GM12874 (cell line): Measurements from ENCODE around the gene TIMM21.

ENCODE experiments used
- TF ChIP-seq, protein P1 (sequence below): IDR thresholded peaks from 2 replicates; pipeline ENCODE4 v1.5.1; 2011; ENCODE audit warnings: low read depth, mild to moderate bottlenecking, control low read depth, low read length, moderate library complexity; ENCODE audit not compliant: insufficient read depth

Gene TIMM21

DNA sequence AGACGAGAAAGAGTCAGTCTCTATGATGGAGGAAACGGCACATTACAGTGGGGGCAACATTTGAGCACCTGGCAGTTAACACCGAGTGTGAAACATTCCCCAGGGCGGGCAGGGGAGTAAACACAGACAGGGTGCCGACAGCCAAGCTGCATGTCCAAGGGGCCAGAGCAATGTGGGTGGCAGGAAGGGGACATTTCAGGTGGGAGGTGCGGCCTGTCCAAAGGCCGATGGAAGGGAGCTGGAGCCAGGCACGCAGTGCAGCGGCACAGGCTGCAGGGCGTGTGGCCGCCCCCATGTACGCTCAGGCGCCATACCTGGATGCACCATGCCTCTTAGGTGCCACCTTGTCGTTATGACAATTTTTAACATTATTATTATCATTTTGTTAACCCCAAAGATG is 43.3 kb downstream of the TIMM21 start:
- TF ChIP-seq, protein P1, sequence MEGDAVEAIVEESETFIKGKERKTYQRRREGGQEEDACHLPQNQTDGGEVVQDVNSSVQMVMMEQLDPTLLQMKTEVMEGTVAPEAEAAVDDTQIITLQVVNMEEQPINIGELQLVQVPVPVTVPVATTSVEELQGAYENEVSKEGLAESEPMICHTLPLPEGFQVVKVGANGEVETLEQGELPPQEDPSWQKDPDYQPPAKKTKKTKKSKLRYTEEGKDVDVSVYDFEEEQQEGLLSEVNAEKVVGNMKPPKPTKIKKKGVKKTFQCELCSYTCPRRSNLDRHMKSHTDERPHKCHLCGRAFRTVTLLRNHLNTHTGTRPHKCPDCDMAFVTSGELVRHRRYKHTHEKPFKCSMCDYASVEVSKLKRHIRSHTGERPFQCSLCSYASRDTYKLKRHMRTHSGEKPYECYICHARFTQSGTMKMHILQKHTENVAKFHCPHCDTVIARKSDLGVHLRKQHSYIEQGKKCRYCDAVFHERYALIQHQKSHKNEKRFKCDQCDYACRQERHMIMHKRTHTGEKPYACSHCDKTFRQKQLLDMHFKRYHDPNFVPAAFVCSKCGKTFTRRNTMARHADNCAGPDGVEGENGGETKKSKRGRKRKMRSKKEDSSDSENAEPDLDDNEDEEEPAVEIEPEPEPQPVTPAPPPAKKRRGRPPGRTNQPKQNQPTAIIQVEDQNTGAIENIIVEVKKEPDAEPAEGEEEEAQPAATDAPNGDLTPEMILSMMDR = no peak

DNA sequence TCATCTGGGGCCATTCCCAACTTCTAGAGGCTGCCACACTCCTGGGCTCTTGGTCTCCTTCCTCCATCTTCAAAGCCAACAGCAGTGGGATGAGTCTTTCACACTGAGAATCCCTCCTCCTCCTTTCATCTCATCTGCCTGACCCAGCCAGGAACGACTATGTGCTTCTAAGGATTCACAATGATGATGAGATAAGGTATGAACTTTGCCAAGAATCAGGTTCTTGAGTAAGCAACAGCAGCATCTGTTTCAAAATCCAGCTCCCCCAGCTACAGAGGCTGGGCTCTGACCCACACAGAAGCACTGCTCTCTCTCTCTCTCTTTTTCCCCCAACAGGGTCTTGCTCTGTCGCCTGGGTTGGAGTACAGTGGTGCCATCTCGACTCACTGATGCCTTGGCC is 46.4 kb downstream of the TIMM21 start:
- TF ChIP-seq, protein P1 = no peak

DNA sequence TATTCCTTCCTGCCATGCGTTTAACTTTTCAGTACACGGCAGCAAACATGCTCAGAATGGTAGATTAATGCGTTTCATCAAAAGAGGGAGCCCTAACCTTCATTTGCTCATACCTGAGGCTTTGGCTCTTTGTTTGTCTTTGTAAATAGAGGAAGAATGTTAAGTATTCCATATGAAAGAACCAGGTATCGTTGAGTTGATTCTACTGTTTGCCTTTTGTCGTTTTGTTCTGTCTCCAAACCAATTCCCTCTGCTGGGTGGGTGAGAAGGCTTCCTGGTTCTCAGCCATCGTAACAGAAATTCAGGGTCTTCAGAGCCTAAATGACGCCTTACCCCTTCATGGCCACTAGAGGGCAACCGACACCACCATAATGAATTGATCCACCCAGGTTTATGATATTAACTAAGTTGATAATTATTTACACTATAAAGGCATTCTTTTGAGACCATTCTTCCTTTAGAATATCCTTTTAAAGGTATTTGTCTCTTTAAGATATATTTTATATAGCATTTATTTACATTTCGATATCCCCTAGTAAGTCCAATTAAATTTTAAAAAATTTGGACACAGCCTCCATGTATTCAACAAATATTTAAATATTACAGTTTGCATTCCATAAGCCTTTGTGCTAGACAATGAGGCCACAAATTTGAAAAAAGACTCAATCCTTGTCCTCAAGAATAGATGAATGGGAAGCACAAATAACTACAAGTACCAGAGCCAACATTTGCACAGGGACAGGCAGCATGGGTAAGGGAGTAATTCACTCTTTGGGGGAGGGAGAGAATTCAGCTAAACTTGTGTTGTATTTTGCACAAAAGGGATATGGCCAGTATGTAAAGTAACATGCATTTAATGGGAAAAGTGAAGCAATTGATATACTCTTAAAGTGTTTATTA is 48.1 kb downstream of the TIMM21 start:
- TF ChIP-seq, protein P1 = peak; percentile 55; the same call in 1 of the 2 replicates

DNA sequence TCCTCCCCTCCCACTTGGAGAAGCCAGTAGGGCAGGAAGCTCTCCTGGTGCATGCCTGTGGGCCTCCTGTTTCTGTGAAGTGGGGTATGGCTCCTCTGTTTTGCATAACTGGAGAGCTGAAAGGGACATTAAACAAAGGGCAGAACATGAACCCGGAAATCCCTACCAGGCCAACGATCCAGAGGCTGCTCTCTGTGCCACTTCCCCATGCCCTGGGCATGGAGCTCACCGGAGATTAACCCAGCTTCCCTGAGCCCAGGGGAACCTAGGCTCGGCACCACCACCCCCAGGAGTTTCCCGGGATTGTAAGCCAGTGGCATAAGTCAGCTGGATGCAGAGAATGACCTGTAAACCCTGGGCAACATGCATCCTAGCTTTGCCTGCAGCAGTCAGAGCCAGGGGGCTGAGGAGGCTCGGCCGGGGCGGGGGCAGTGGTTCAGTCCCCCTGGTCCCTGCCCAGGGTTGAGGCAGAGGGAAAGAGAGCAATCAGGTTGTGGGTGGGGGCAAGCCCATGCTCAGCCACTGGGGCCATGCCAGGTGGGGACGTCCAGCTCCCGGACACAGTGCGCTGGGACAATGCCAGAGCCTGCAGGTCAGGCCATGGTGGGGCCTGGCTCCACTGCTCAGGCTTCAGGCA is 49.5 kb downstream of the TIMM21 start:
- TF ChIP-seq, protein P1 = no peak

DNA sequence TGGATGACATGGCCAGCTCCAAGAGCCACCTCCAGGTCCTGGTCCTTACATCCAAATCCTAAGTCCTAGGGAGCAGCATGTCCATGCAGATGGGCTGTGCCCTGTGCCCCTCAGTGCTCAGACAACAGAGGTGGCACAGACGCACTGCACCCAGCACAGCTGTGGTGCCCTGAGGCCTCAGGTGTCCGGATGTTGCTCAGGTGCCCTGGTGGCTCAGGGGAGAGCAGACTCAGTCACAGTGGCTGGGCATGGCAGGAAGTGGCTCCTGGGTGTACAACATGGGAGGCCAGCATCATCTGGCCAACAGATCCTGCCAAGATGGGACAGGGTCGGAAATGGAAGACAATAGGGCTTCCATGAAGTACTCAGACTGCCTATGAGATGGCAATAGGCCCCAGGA is 50.1 kb downstream of the TIMM21 start:
- TF ChIP-seq, protein P1 = no peak

DNA sequence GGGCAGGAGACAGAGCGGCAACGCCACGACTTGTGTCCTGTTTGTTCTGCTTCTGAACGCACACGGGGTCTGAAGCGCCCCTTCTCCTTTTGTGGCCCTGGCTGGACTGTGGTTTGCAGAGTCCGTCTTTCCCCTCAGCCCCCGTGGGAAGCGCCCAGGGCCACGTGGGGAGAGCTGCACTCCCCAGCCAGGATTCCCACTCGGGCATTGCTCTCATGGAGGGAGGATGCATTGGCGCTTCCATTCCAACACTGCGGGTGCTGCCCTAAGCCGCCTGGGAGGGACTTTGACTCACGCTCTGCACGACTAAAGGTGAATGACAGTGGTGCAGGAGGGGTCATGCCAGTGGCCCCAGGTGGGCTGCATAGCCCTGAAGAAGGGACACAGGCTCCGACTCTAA is 52.5 kb downstream of the TIMM21 start:
- TF ChIP-seq, protein P1 = no peak

DNA sequence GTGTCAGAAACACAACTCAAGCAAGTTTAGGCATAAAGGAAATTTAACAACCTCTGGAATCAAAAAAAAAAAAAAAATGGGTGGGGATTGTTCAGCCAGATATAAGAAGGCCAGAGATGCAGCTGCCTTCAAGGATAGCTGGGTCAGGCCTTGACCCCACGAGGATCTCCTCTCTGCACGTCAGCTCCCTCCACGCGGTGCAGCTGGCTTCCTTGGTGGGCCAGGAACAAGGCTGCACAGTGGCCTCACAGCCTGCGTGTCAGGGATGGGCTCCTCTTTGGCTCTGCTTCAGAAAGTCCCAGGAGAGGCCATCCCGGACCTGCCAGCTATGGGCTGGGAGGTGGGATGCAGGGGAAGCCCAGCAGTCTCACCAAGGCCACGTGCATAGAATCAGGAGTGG is 55.5 kb downstream of the TIMM21 start:
- TF ChIP-seq, protein P1 = no peak
